SK-N-SH (cell line): ENCODE results near the gene NEURL3. TPM values are rescaled to one million over a fixed set of nuclear protein-coding genes. Genes with fewer than 3 reads are reported as not detected.

ENCODE experiments used
- CTCF ChIA-PET: fragments of 300-600, 350-600 bp; formaldehyde crosslinking; extraction: SDS; loops from one replicate; lab custom pipeline; 2021; lab: Yijun Ruan, JAX
- POLR2A ChIA-PET: fragments of 350-600 bp; sonication (Branson Sonifier 250); formaldehyde crosslinking; extraction: SDS; loops from one replicate; lab custom pipeline; 2020; ENCODE audit warnings: antibody characterized with exemption, inconsistent platforms; lab: Yijun Ruan, JAX
- DNase-seq: peaks from one replicate; pipeline ENCODE4 v3.0.0; 2012
- H2AFZ ChIP-seq: fragments of 200-600 bp; sonication (generic); 2 replicates; pipeline ENCODE4 v1.8.1; 2016; ENCODE audit warnings: antibody characterized with exemption, mild to moderate bottlenecking, low read depth
- H3F3A ChIP-seq: fragments of 200-600 bp; sonication (generic); replicated peaks from 2 replicates; pipeline ENCODE3; 2016; ENCODE audit warnings: antibody characterized with exemption, mild to moderate bottlenecking; ENCODE audit not compliant: insufficient read depth
- H3K27ac ChIP-seq, 2 experiments: fragments of 200-500 bp in 1 of 2; fragments of 200-600 bp in 1 of 2; sonication (Bioruptor generic) in 1 of 2; sonication (generic), shearing (Covaris generic) in 1 of 2; 2 replicates each; pipeline versions ENCODE4 v1.5.1 to v1.6.1; 2014 to 2016; ENCODE audit warnings: low read depth in 2 of 2, inconsistent platforms in 1 of 2, low read length in 1 of 2, mild to moderate bottlenecking in 1 of 2, mixed read lengths in 1 of 2
- H3K27me3 ChIP-seq: fragments of 200-600 bp; sonication (generic), shearing (Covaris generic); 2 replicates; pipeline ENCODE4 v1.6.1; 2016; ENCODE audit warnings: mixed run types; ENCODE audit not compliant: insufficient read depth
- H3K36me3 ChIP-seq, 2 experiments: fragments of 200-500 bp in 1 of 2; fragments of 200-600 bp in 1 of 2; sonication (Bioruptor generic) in 1 of 2; sonication (generic) in 1 of 2; replicated peaks in 1 of 2; 2 replicates each; pipeline versions ENCODE3 to v1.5.1; 2014 to 2016; ENCODE audit warnings: low read length in 1 of 2, mild to moderate bottlenecking in 1 of 2; ENCODE audit not compliant: insufficient read depth in 2 of 2, control insufficient read depth in 1 of 2
- H3K4me1 ChIP-seq, 2 experiments: fragments of 200-500 bp in 1 of 2; fragments of 200-600 bp in 1 of 2; sonication (Bioruptor generic) in 1 of 2; sonication (generic), shearing (Covaris generic) in 1 of 2; 2 replicates each; pipeline versions ENCODE4 v1.5.1 to v1.6.1; 2014 to 2016; ENCODE audit warnings: low read depth in 1 of 2, low read length in 1 of 2, mixed run types in 1 of 2; ENCODE audit not compliant: insufficient read depth in 2 of 2, control insufficient read depth in 1 of 2
- H3K4me2 ChIP-seq: fragments of 200-600 bp; sonication (generic), shearing (Covaris generic); 2 replicates; pipeline ENCODE4 v1.6.1; 2017; ENCODE audit warnings: mixed run types
- H3K4me3 ChIP-seq, 2 experiments: fragments of 200-500 bp in 1 of 2; fragments of 200-600 bp in 1 of 2; sonication (Bioruptor generic) in 1 of 2; sonication (generic), shearing (Covaris generic) in 1 of 2; 2 replicates each; pipeline versions ENCODE4 v1.5.1 to v1.8.1; 2014 to 2016; ENCODE audit warnings: low read depth in 2 of 2, inconsistent platforms in 1 of 2, low read length in 1 of 2, mild to moderate bottlenecking in 1 of 2, mixed read lengths in 1 of 2, moderate library complexity in 1 of 2
- H3K79me2 ChIP-seq: fragments of 200-600 bp; sonication (generic); 2 replicates; pipeline ENCODE4 v1.8.1; 2017; ENCODE audit warnings: mild to moderate bottlenecking; ENCODE audit not compliant: insufficient read depth
- H3K9ac ChIP-seq: fragments of 200-600 bp; sonication (generic); 2 replicates; pipeline ENCODE4 v1.6.1; 2017; ENCODE audit warnings: mixed run types
- H3K9me2 ChIP-seq: fragments of 200-600 bp; sonication (generic); 2 replicates; pipeline ENCODE4 v1.6.1; 2017; ENCODE audit warnings: mixed run types
- H3K9me3 ChIP-seq: fragments of 200-600 bp; sonication (generic); 2 replicates; pipeline ENCODE4 v1.6.1; 2017; ENCODE audit warnings: mixed run types, mild to moderate bottlenecking, moderate library complexity
- H4K20me1 ChIP-seq: fragments of 200-600 bp; sonication (generic); 2 replicates; pipeline ENCODE4 v1.6.1; 2017; ENCODE audit warnings: mild to moderate bottlenecking, mixed run types; ENCODE audit not compliant: insufficient read depth
- CHD2 ChIP-seq: fragments of 150-350 bp; IDR thresholded peaks from 2 replicates; pipeline ENCODE4 v1.6.1; 2018; ENCODE audit warnings: low read length; ENCODE audit not compliant: partially characterized antibody
- CTCF ChIP-seq: fragments of 200-600 bp; sonication (generic); IDR thresholded peaks from 2 replicates; pipeline ENCODE4 v1.6.1; 2017; ENCODE audit warnings: antibody characterized with exemption, mild to moderate bottlenecking, moderate library complexity
- FOSL2 ChIP-seq: IDR thresholded peaks from 2 replicates; pipeline ENCODE4 v1.4.0; 2012; ENCODE audit warnings: low read depth, mild to moderate bottlenecking, moderate library complexity, borderline replicate concordance
- GABPA ChIP-seq: IDR thresholded peaks from 2 replicates; pipeline ENCODE4 v1.4.0; 2012; ENCODE audit warnings: low read depth, mild to moderate bottlenecking
- GATA2 ChIP-seq: sonication (generic); formaldehyde crosslinking; IDR thresholded peaks from 2 replicates; pipeline ENCODE4 v1.5.0; 2020; ENCODE audit warnings: mild to moderate bottlenecking, missing genetic modification reagents
- MEF2A ChIP-seq: IDR thresholded peaks from 2 replicates; pipeline ENCODE4 v1.4.0; 2012; ENCODE audit warnings: low read depth, borderline replicate concordance
- RAD21 ChIP-seq: IDR thresholded peaks from 2 replicates; pipeline ENCODE4 v1.6.1; 2012; ENCODE audit warnings: mild to moderate bottlenecking, low read length
- REST ChIP-seq: IDR thresholded peaks from 2 replicates; pipeline ENCODE4 v1.6.1; 2012; ENCODE audit warnings: mild to moderate bottlenecking, low read depth, low read length, moderate library complexity
- SIN3A ChIP-seq: IDR thresholded peaks from 2 replicates; pipeline ENCODE4 v1.6.1; 2012; ENCODE audit warnings: low read depth, mild to moderate bottlenecking, low read length, moderate library complexity, borderline replicate concordance
- SMC3 ChIP-seq: IDR thresholded peaks from 2 replicates; pipeline ENCODE4 v1.6.1; 2012; ENCODE audit warnings: low read depth, low read length, improper control_type of control experiment
- USF2 ChIP-seq: fragments of 150-350 bp; IDR thresholded peaks from 2 replicates; pipeline ENCODE4 v1.6.1; 2017; ENCODE audit warnings: antibody characterized with exemption, low read length, low read depth, borderline replicate concordance
- WGBS: methylation state at CpG from one replicate; pipeline ENCODE4 v1.1.6; 2017; ENCODE audit warnings: low lambda C conversion rate; 5-methylcytosine and 5-hydroxymethylcytosine counted together
- polyA plus RNA-seq, 3 experiments: library from polyadenylated mRNA; depleted of rRNA; stranded (reverse); fragments of >200 nt; gene quantifications; 2 replicates each; pipeline ENCODE4 v1.2.3, GENCODE V29; 2012
- TF ChIP-seq, protein P1 (sequence below): IDR thresholded peaks from 2 replicates; pipeline ENCODE4 v1.4.0; 2012; ENCODE audit warnings: low read depth, borderline replicate concordance

Gene NEURL3
- polyA plus RNA-seq, 1 of the 3 experiments (the other 2 are of a cell fraction): 0.08 TPM

GRCh38 chr2:96531872-96532505 lies 26.8 kb upstream of the NEURL3 start (continued):
- TF ChIP-seq CTCF (no peak), CHD2 (no peak), USF2 (no peak), REST (no peak)

- TF ChIP-seq SIN3A (no peak), MEF2A (no peak), GABPA (no peak), FOSL2 (no peak), RAD21 (no peak), CHD2 (no peak), REST (no peak), GATA2 (CRISPR knock-in tag) (no peak), SMC3 (no peak)
- TF ChIP-seq, protein P1, sequence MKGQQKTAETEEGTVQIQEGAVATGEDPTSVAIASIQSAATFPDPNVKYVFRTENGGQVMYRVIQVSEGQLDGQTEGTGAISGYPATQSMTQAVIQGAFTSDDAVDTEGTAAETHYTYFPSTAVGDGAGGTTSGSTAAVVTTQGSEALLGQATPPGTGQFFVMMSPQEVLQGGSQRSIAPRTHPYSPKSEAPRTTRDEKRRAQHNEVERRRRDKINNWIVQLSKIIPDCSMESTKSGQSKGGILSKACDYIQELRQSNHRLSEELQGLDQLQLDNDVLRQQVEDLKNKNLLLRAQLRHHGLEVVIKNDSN: no peak
- Histone ChIP-seq H2AFZ (0 out of 2 replicates have a peak overlapping the region, but pooled peaks have one; percentile 61), H3K27ac (peak overlapping the region in 1 of 2 experiments; percentile 73; a peak in 1 of 4 replicates), H3K9me2 (no peaks in the 10 kb centered on the region), H3K9me3 (no peaks in the 10 kb centered on the region), H3K36me3 (no peaks in the 10 kb centered on the region), H3K4me2 (peak overlapping the region; percentile 74), H3K4me3 (peak overlapping the region in 1 of 2 experiments; percentile 15; a peak in 3 of 4 replicates), H4K20me1 (no peaks in the 10 kb centered on the region), H3K9ac (peak overlapping the region; percentile 54; the same call in 1 of the 2 replicates), H3K79me2 (no peaks in the 10 kb centered on the region), H3K27me3 (no peaks in the 10 kb centered on the region), H3K4me1 (peaks cover 27 to 43% of the 10 kb centered on the region in 2 experiments), H3F3A (peaks cover 7% of the 10 kb centered on the region)
- ChIA-PET CTCF (interaction anchor here (3.2 to 6.2 kb wide), 2 partner anchors 23 kb away, joined by 27 to 47 read pairs; no protein-coding TSS in a partner anchor), POLR2A (no interaction called here)
- WGBS: 86% methylated on average over 8 of the region's 9 CpGs
- DNase-seq: no peak
These were observed 26.2 kb upstream of the NEURL3 start for GRCh38 chr2:96531366-96531765.
